Ascending aorta (tissue), 2 donors: ENCODE results near the gene VPS41. TPM values are rescaled to one million over a fixed set of nuclear protein-coding genes. Genes with fewer than 3 reads are reported as not detected.

Source experiments
- DNase-seq, 2 donors: peaks; one replicate each; pipeline ENCODE4 v3.0.0-alpha.2; 2019; ENCODE audit warnings: low spot score in 2 of 2
- H3K27ac ChIP-seq, 2 donors: fragments of 200-600 bp; sonication (generic); one replicate each; pipeline ENCODE4 v1.5.1; 2016 to 2017; ENCODE audit warnings: mild to moderate bottlenecking in 1 of 2
- H3K27me3 ChIP-seq: fragments of 200-600 bp; sonication (generic); one replicate; pipeline ENCODE4 v1.5.1; 2017
- H3K36me3 ChIP-seq, 2 donors: fragments of 200-600 bp; sonication (generic); one replicate each; pipeline ENCODE4 v1.5.1; 2016
- H3K4me1 ChIP-seq, 2 donors: fragments of 200-600 bp; sonication (generic); one replicate each; pipeline ENCODE4 v1.5.1; 2016 to 2017; ENCODE audit warnings: mild to moderate bottlenecking in 1 of 2
- H3K4me3 ChIP-seq, 2 donors: fragments of 200-600 bp; sonication (generic); one replicate each; pipeline ENCODE4 v1.5.1; 2016 to 2017; ENCODE audit warnings: mild to moderate bottlenecking in 1 of 2
- H3K9me3 ChIP-seq, 2 donors: fragments of 200-600 bp; sonication (generic); one replicate each; pipeline ENCODE4 v1.5.1; 2016
- CTCF ChIP-seq, 3 experiments: fragments of 200-600 bp in 2 of 3; fragments of 450-650 bp in 1 of 3; sonication (generic) in 2 of 3; IDR thresholded peaks; one replicate each; pipeline ENCODE4 v1.5.1; 2016 to 2019; ENCODE audit warnings: antibody characterized with exemption in 3 of 3, mild to moderate bottlenecking in 1 of 3, moderate library complexity in 1 of 3
- intact Hi-C: fragments of 100-400 bp; cut with DNase I; formaldehyde crosslinking; loops from one replicate; pipeline ENCODE4 v1.15.1; 2023
- total RNA-seq: library from RNA; depleted of rRNA; stranded (reverse); fragments of >200 nt; gene quantifications from one replicate; pipeline ENCODE4 v1.1.0, GENCODE V29; 2016

The VPS41 gene
- total RNA-seq, 1 donor from 2014 or later: 13.4 TPM

GRCh38 chr7:38773430-38773829 is 135.6 kb downstream of the VPS41 start:
- TF ChIP-seq CTCF (IDR thresholded peaks at IDR 0.05): no peak
- no peak for DNase-seq
- no peaks in the 10 kb centered on the region for H3K4me1 ChIP-seq
- intact Hi-C loops: no loop called here
- no peaks in the 10 kb centered on the region for H3K9me3 ChIP-seq
- H3K27me3 ChIP-seq: no peaks in the 10 kb centered on the region
- H3K36me3 ChIP-seq: peaks cover 20 to 38% of the 10 kb centered on the region in 2 donors
- H3K4me3 ChIP-seq: no peak overlapping the region
- no peak overlapping the region for H3K27ac ChIP-seq

GRCh38 chr7:38760226-38760625 is 148.8 kb downstream of the VPS41 start:
- DNase-seq: no peak
- no peaks in the 10 kb centered on the region for H3K4me1 ChIP-seq

DNA sequence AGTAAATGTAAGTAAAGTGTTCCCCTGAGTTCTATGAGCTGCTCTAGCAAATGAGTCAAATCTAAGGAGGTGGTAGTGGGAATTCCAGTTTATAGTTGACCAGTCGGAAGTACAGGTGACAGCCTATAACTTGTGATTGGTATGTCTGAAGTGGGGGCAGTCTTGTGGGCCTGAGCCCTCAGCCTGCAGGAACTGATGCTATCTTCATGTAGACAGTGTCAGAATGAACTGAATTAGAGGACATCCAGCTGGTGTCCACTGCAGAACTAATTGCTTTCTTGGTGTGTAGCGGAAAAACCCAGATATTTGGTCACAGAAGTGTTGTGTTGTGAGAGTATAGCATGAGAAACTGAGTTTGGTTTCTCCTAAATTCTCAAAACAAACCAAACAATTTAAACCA is 150.0 kb downstream of the VPS41 start:
- peaks cover 12 to 21% of the 10 kb centered on the region in 2 donors for H3K36me3 ChIP-seq

More at GRCh38 chr7:38760226-38760625, 148.8 kb downstream of the VPS41 start:
- H3K9me3 ChIP-seq: no peaks in the 10 kb centered on the region
- peaks cover 8 to 20% of the 10 kb centered on the region in 2 donors for H3K36me3 ChIP-seq
- intact Hi-C loops: no loop called here
- H3K27ac ChIP-seq: no peak overlapping the region
- no peak overlapping the region for H3K4me3 ChIP-seq
- TF ChIP-seq CTCF (IDR thresholded peaks at IDR 0.05): no peak
- no peaks in the 10 kb centered on the region for H3K27me3 ChIP-seq

GRCh38 chr7:38757931-38758330 is 151.1 kb downstream of the VPS41 start:
- no peaks in the 10 kb centered on the region for H3K4me1 ChIP-seq
- no peak overlapping the region for H3K27ac ChIP-seq
- intact Hi-C loops: no loop called here
- H3K36me3 ChIP-seq: peaks cover 18 to 20% of the 10 kb centered on the region in 2 donors
- no peaks in the 10 kb centered on the region for H3K27me3 ChIP-seq
- no peak overlapping the region for H3K4me3 ChIP-seq
- no peak for TF ChIP-seq CTCF (IDR thresholded peaks at IDR 0.05)
- no peak for DNase-seq
- H3K9me3 ChIP-seq: no peaks in the 10 kb centered on the region

More for the DNA sequence above, 150.0 kb downstream of the VPS41 start:
- H3K9me3 ChIP-seq: no peaks in the 10 kb centered on the region
- no peak for TF ChIP-seq CTCF (IDR thresholded peaks at IDR 0.05)
- H3K4me3 ChIP-seq: no peak overlapping the region
- intact Hi-C loops: no loop called here
- DNase-seq: no peak
- H3K27me3 ChIP-seq: no peaks in the 10 kb centered on the region
- no peak overlapping the region for H3K27ac ChIP-seq
- H3K4me1 ChIP-seq: no peaks in the 10 kb centered on the region

- Histone ChIP-seq H3K4me1 (no peaks in the 10 kb centered on the region), H3K27me3 (no peaks in the 10 kb centered on the region), H3K4me3 (no peak overlapping the region), H3K27ac (no peak overlapping the region), H3K36me3 (peaks cover 18 to 33% of the 10 kb centered on the region in 2 donors), H3K9me3 (no peaks in the 10 kb centered on the region)
- TF ChIP-seq CTCF (IDR thresholded peaks at IDR 0.05): no peak
- DNase-seq: no peak
- intact Hi-C loops: no loop called here
Observed at GRCh38 chr7:38756521-38756920, 152.5 kb downstream of the VPS41 start.

GRCh38 chr7:38753347-38753746 is 155.6 kb downstream of the VPS41 start:
- Histone ChIP-seq H3K4me3 (no peak overlapping the region), H3K4me1 (no peaks in the 10 kb centered on the region), H3K27me3 (no peaks in the 10 kb centered on the region), H3K27ac (no peak overlapping the region), H3K9me3 (no peaks in the 10 kb centered on the region), H3K36me3 (peaks cover 18 to 46% of the 10 kb centered on the region in 2 donors)
- DNase-seq: no peak
- TF ChIP-seq CTCF (IDR thresholded peaks at IDR 0.05): no peak
- intact Hi-C loops: no loop called here
